HEK293 (cell line): ENCODE measurements around the gene DCDC2.

Source experiments
- ZBTB7A ChIP-seq: fragments of 450-650 bp; formaldehyde crosslinking; IDR thresholded peaks from 2 replicates; pipeline ENCODE4 v1.5.1; 2016; ENCODE audit warnings: low read depth, missing biosample characterization, missing genetic modification characterization
- ZBTB8A ChIP-seq: fragments of 450-650 bp; formaldehyde crosslinking; IDR thresholded peaks from 2 replicates; pipeline ENCODE4 v1.5.1; 2016; ENCODE audit warnings: missing biosample characterization, missing genetic modification characterization
- ZNF10 ChIP-seq: fragments of 450-650 bp; formaldehyde crosslinking; IDR thresholded peaks from 2 replicates; pipeline ENCODE4 v1.5.1; 2017; ENCODE audit warnings: missing biosample characterization, missing genetic modification characterization
- ZNF121 ChIP-seq: fragments of 450-650 bp; formaldehyde crosslinking; IDR thresholded peaks from 2 replicates; pipeline ENCODE4 v1.5.1; 2016; ENCODE audit warnings: missing biosample characterization, missing genetic modification characterization
- ZNF133 ChIP-seq: fragments of 450-650 bp; formaldehyde crosslinking; IDR thresholded peaks from 2 replicates; pipeline ENCODE4 v1.5.1; 2016; ENCODE audit warnings: missing biosample characterization, missing genetic modification characterization
- ZNF274 ChIP-seq, 2 experiments: fragments of 200-500 bp in 1 of 2; fragments of 450-650 bp in 1 of 2; sonication (Bioruptor generic) in 1 of 2; formaldehyde crosslinking in 1 of 2; IDR thresholded peaks; 2 replicates each; pipeline versions ENCODE4 v1.5.1 to v1.6.1; 2014 to 2016; ENCODE audit warnings: borderline replicate concordance in 1 of 2, inconsistent platforms in 1 of 2, low read length in 1 of 2, missing biosample characterization in 1 of 2, missing genetic modification characterization in 1 of 2
- ZNF416 ChIP-seq: fragments of 450-650 bp; formaldehyde crosslinking; IDR thresholded peaks from 2 replicates; pipeline ENCODE4 v1.5.1; 2016; ENCODE audit warnings: missing biosample characterization, missing genetic modification characterization
- TF ChIP-seq, protein P1 (sequence below): fragments of 450-650 bp; formaldehyde crosslinking; IDR thresholded peaks from 2 replicates; pipeline ENCODE4 v1.5.1; 2016; ENCODE audit warnings: missing biosample characterization, missing genetic modification characterization

DNA sequence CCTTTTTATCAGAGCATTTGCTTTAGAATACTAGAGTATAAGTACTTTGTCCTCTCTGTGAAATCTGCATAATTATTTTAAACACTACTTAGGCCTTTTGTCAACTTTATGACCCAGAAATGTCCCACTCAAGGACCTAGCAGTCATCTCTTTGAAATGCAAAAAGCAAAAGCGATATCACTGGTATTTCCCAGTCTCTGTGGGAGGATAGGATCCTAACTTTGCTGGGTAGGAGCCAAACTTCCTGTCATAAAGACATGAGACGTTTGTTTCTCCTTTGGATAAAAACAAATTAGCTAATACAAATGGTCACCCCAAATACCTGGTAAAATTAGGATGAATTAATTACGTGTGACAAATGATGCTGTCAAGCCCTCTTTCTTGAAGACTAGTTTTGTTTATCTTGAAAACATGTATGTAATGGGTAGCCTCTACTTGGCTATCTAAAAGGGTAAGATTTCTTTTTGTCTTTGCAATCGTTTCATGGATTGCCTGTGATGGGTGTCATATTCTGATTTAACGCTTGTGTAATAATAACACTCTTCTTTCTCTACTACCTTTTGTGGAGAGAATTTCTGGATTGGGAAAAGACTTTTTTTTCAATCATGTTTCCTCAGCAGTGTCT lies 36.2 kb downstream of the DCDC2 start:
- TF ChIP-seq ZNF416 (tag by site-specific recombination): no peak
- TF ChIP-seq ZBTB7A (tag by site-specific recombination): no peak
- no peak for TF ChIP-seq ZNF10 (tag by site-specific recombination)
- TF ChIP-seq ZBTB8A (tag by site-specific recombination): no peak
- TF ChIP-seq, protein P1, sequence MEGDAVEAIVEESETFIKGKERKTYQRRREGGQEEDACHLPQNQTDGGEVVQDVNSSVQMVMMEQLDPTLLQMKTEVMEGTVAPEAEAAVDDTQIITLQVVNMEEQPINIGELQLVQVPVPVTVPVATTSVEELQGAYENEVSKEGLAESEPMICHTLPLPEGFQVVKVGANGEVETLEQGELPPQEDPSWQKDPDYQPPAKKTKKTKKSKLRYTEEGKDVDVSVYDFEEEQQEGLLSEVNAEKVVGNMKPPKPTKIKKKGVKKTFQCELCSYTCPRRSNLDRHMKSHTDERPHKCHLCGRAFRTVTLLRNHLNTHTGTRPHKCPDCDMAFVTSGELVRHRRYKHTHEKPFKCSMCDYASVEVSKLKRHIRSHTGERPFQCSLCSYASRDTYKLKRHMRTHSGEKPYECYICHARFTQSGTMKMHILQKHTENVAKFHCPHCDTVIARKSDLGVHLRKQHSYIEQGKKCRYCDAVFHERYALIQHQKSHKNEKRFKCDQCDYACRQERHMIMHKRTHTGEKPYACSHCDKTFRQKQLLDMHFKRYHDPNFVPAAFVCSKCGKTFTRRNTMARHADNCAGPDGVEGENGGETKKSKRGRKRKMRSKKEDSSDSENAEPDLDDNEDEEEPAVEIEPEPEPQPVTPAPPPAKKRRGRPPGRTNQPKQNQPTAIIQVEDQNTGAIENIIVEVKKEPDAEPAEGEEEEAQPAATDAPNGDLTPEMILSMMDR (tag by site-specific recombination): no peak
- TF ChIP-seq ZNF133 (tag by site-specific recombination): no peak
- no peak for TF ChIP-seq ZNF274 (IDR thresholded peaks at IDR 0.05; ENCODE audit: low read length)
- no peak for TF ChIP-seq ZNF274 (tag by site-specific recombination; IDR thresholded peaks at IDR 0.05; ENCODE audit: borderline replicate concordance)
- no peak for TF ChIP-seq ZNF121
